NT2/D1 (cell line): Measurements from ENCODE around the gene ARMC6.

Experiments used
- DNase-seq: peaks from one replicate; pipeline ENCODE4 v3.0.0-alpha.2; 2011; ENCODE audit warnings: low read depth, low spot score
- H3K27me3 ChIP-seq: 2 replicates; pipeline ENCODE4 v1.6.0; 2011; ENCODE audit warnings: mild to moderate bottlenecking; ENCODE audit not compliant: insufficient read length, insufficient read depth
- H3K36me3 ChIP-seq: 2 replicates; pipeline ENCODE4 v1.6.1; 2011; ENCODE audit warnings: mild to moderate bottlenecking, low read length, mixed read lengths; ENCODE audit not compliant: insufficient read depth, insufficient read length
- H3K4me1 ChIP-seq: 2 replicates; pipeline ENCODE4 v1.5.1; 2011; ENCODE audit not compliant: insufficient read depth, insufficient read length
- H3K4me3 ChIP-seq: 2 replicates; pipeline ENCODE4 v1.5.1; 2011; ENCODE audit warnings: low read depth; ENCODE audit not compliant: insufficient read length
- H3K9ac ChIP-seq: 2 replicates; pipeline ENCODE4 v1.6.0; 2011; ENCODE audit warnings: low read depth; ENCODE audit not compliant: insufficient read length
- H3K9me3 ChIP-seq: 2 replicates; pipeline ENCODE4 v1.5.1; 2011; ENCODE audit warnings: mild to moderate bottlenecking, low read length; ENCODE audit not compliant: insufficient read depth
- SUZ12 ChIP-seq: IDR thresholded peaks from 2 replicates; pipeline ENCODE4 v1.6.1; 2011; ENCODE audit not compliant: insufficient read length, insufficient read depth; ENCODE audit errors: extremely low read depth
- YY1 ChIP-seq: IDR thresholded peaks from 2 replicates; pipeline ENCODE4 v1.6.1; 2011; ENCODE audit not compliant: insufficient read length, insufficient read depth
- ZNF274 ChIP-seq: IDR thresholded peaks from 2 replicates; pipeline ENCODE4 v1.6.1; 2011; ENCODE audit warnings: mild to moderate bottlenecking, low read depth, low read length

Gene ARMC6

DNA sequence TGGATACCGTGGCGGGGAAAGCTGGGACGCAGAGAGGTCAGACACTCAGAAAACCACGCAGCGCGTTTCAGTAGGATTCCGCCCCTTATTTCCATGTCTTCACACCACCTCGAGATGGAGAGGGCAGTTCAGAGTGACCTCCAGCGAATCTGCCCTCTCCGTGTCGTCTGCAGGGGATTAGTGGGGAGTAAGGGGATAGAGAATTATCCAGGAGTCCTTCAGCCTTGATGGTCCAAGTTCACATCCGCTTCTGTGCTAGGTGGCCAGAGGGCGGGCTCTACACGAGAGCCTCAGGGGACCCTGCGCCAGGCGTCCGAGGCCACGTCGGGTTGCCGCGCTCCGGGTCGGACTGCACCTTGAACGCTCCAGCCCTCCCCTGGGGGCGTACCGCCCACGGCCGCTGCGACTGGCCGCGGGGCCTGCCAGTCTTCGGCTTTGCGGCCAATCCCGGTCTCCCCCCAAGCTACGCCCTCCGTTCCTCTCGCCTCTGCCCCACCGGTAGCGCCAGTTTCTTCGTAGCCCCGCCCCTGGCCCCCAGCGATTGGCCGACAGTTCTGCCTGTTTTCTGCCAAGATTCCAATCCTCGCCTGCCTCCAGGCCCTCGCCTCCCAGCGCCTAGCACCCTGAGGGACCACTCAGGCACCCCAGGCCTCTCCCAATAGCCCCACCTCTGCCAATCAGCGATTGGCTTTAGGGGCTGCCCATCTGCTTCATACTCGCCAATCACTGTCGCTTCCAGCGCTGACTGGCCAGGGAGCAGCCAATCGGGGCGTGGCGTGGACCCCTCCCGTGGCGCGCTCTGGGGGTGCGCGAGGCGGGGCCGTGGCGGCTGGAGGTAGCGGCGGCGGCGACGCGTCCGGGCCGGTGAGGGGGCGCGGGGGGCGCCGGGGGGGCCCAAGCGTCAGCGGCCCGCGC is 30.0 kb downstream of the ARMC6 start, which contains the start of gene SLC25A42:
Gene SLC25A42, plus strand, starts transcription at position 812 of the 915 bp plus-strand sequence. CDS start 32,131 bp downstream, outside the sequence.
- H3K4me3 ChIP-seq = peak within 1 kb of the TSS; percentile 53
- peak within 1 kb of the TSS; percentile 73 for H3K9ac ChIP-seq
- peak; percentile 98 for DNase-seq
- TF ChIP-seq ZNF274 (no peak), YY1 (no peak), SUZ12 (no peak)
- peaks cover 30% of the 10 kb centered on the region for H3K36me3 ChIP-seq
- peaks cover 39% of the 10 kb centered on the region for H3K27me3 ChIP-seq
- H3K9me3 ChIP-seq = no peaks in the 10 kb centered on the region
- H3K4me1 ChIP-seq = peaks cover 5% of the 10 kb centered on the region

DNA sequence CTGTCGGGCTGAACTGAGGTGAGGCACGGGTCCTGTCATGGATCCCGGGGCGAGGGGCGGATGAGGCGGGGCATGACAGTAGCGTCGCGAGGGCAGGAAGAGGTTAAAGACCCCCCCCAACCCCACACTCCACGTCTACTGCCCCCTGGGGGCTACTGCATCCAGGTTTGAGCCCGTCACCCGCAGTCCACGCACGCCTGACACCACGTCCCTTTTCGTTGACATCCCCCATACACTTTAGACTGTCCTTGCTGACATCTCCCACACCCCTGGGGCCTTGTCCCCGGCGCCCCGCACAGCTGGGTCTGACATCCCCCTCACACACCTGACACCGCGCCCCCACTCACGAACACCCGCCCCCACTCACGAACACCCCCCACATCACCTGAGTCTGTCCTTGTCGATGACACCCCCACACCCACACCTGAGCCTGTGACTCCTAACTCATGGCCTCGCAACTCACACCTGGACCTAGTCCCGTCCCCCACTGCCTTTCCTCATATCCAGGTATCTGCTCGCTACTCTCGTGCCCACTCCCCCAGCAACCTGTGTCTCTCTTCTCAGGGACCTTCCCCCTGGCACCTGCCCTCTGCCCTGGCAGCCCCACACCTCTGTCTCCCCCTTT is 30.8 kb downstream of the ARMC6 start:
- Histone ChIP-seq H3K36me3 (peaks cover 24% of the 10 kb centered on the region), H3K4me3 (peak overlapping the region; percentile 53), H3K9ac (peak overlapping the region; percentile 38), H3K9me3 (no peaks in the 10 kb centered on the region), H3K4me1 (peaks cover 5% of the 10 kb centered on the region), H3K27me3 (peaks cover 44% of the 10 kb centered on the region)
- no peak for DNase-seq
- TF ChIP-seq YY1 (no peak), ZNF274 (no peak), SUZ12 (no peak)

- Histone ChIP-seq H3K27me3 (peaks cover 50% of the 10 kb centered on the region), H3K4me1 (peaks cover 5% of the 10 kb centered on the region)
- no peak for DNase-seq
Observed at GRCh38 chr19:19064811-19065745, 31.7 kb downstream of the ARMC6 start.

GRCh38 chr19:19067276-19068072 is 34.1 kb downstream of the ARMC6 start:
- H3K4me3 ChIP-seq = no peak overlapping the region
- peaks cover 70% of the 10 kb centered on the region for H3K27me3 ChIP-seq
- DNase-seq = no peak
- H3K36me3 ChIP-seq = no peaks in the 10 kb centered on the region
- no peaks in the 10 kb centered on the region for H3K9me3 ChIP-seq
- no peak for TF ChIP-seq ZNF274
- no peak for TF ChIP-seq SUZ12
- TF ChIP-seq YY1 = no peak
- H3K4me1 ChIP-seq = peaks cover 3% of the 10 kb centered on the region
- H3K9ac ChIP-seq = no peak overlapping the region

More at GRCh38 chr19:19064811-19065745, 31.7 kb downstream of the ARMC6 start:
- Histone ChIP-seq H3K9me3 (no peaks in the 10 kb centered on the region), H3K4me3 (peak overlapping the region; percentile 12), H3K9ac (peak overlapping the region; percentile 38), H3K36me3 (peaks cover 16% of the 10 kb centered on the region)
- TF ChIP-seq SUZ12 (no peak), ZNF274 (no peak), YY1 (no peak)

GRCh38 chr19:19068659-19069654 is 35.6 kb downstream of the ARMC6 start:
- Histone ChIP-seq H3K9me3 (no peaks in the 10 kb centered on the region), H3K4me3 (no peak overlapping the region), H3K9ac (no peak overlapping the region), H3K27me3 (peaks cover 85% of the 10 kb centered on the region), H3K36me3 (no peaks in the 10 kb centered on the region), H3K4me1 (no peaks in the 10 kb centered on the region)
- no peak for DNase-seq
- TF ChIP-seq YY1 (no peak), ZNF274 (no peak), SUZ12 (no peak)
